SK-N-SH (cell line): ENCODE data around the gene NUFIP1. TPM values are rescaled to one million over a fixed set of nuclear protein-coding genes. Genes with fewer than 3 reads are reported as not detected.
A peak's percentile ranks its signal among the peaks of the same experiment; 100 is the strongest.

ENCODE experiments used
- CTCF ChIA-PET: fragments of 300-600, 350-600 bp; formaldehyde crosslinking; extraction: SDS; loops from one replicate; lab custom pipeline; 2021; lab: Yijun Ruan, JAX
- POLR2A ChIA-PET: fragments of 350-600 bp; sonication (Branson Sonifier 250); formaldehyde crosslinking; extraction: SDS; loops from one replicate; lab custom pipeline; 2020; ENCODE audit warnings: antibody characterized with exemption, inconsistent platforms; lab: Yijun Ruan, JAX
- DNase-seq: peaks from one replicate; pipeline ENCODE4 v3.0.0; 2012
- H2AFZ ChIP-seq: fragments of 200-600 bp; sonication (generic); 2 replicates; pipeline ENCODE4 v1.8.1; 2016; ENCODE audit warnings: antibody characterized with exemption, mild to moderate bottlenecking, low read depth
- H3F3A ChIP-seq: fragments of 200-600 bp; sonication (generic); replicated peaks from 2 replicates; pipeline ENCODE3; 2016; ENCODE audit warnings: antibody characterized with exemption, mild to moderate bottlenecking; ENCODE audit not compliant: insufficient read depth
- H3K27ac ChIP-seq, 2 experiments: fragments of 200-500 bp in 1 of 2; fragments of 200-600 bp in 1 of 2; sonication (Bioruptor generic) in 1 of 2; sonication (generic), shearing (Covaris generic) in 1 of 2; 2 replicates each; pipeline versions ENCODE4 v1.5.1 to v1.6.1; 2014 to 2016; ENCODE audit warnings: low read depth in 2 of 2, inconsistent platforms in 1 of 2, low read length in 1 of 2, mild to moderate bottlenecking in 1 of 2, mixed read lengths in 1 of 2
- H3K27me3 ChIP-seq: fragments of 200-600 bp; sonication (generic), shearing (Covaris generic); 2 replicates; pipeline ENCODE4 v1.6.1; 2016; ENCODE audit warnings: mixed run types; ENCODE audit not compliant: insufficient read depth
- H3K36me3 ChIP-seq, 2 experiments: fragments of 200-500 bp in 1 of 2; fragments of 200-600 bp in 1 of 2; sonication (Bioruptor generic) in 1 of 2; sonication (generic) in 1 of 2; replicated peaks in 1 of 2; 2 replicates each; pipeline versions ENCODE3 to v1.5.1; 2014 to 2016; ENCODE audit warnings: low read length in 1 of 2, mild to moderate bottlenecking in 1 of 2; ENCODE audit not compliant: insufficient read depth in 2 of 2, control insufficient read depth in 1 of 2
- H3K4me1 ChIP-seq, 2 experiments: fragments of 200-500 bp in 1 of 2; fragments of 200-600 bp in 1 of 2; sonication (Bioruptor generic) in 1 of 2; sonication (generic), shearing (Covaris generic) in 1 of 2; 2 replicates each; pipeline versions ENCODE4 v1.5.1 to v1.6.1; 2014 to 2016; ENCODE audit warnings: low read depth in 1 of 2, low read length in 1 of 2, mixed run types in 1 of 2; ENCODE audit not compliant: insufficient read depth in 2 of 2, control insufficient read depth in 1 of 2
- H3K4me2 ChIP-seq: fragments of 200-600 bp; sonication (generic), shearing (Covaris generic); 2 replicates; pipeline ENCODE4 v1.6.1; 2017; ENCODE audit warnings: mixed run types
- H3K4me3 ChIP-seq, 2 experiments: fragments of 200-500 bp in 1 of 2; fragments of 200-600 bp in 1 of 2; sonication (Bioruptor generic) in 1 of 2; sonication (generic), shearing (Covaris generic) in 1 of 2; 2 replicates each; pipeline versions ENCODE4 v1.5.1 to v1.8.1; 2014 to 2016; ENCODE audit warnings: low read depth in 2 of 2, inconsistent platforms in 1 of 2, low read length in 1 of 2, mild to moderate bottlenecking in 1 of 2, mixed read lengths in 1 of 2, moderate library complexity in 1 of 2
- H3K79me2 ChIP-seq: fragments of 200-600 bp; sonication (generic); 2 replicates; pipeline ENCODE4 v1.8.1; 2017; ENCODE audit warnings: mild to moderate bottlenecking; ENCODE audit not compliant: insufficient read depth
- H3K9ac ChIP-seq: fragments of 200-600 bp; sonication (generic); 2 replicates; pipeline ENCODE4 v1.6.1; 2017; ENCODE audit warnings: mixed run types
- H3K9me2 ChIP-seq: fragments of 200-600 bp; sonication (generic); 2 replicates; pipeline ENCODE4 v1.6.1; 2017; ENCODE audit warnings: mixed run types
- H3K9me3 ChIP-seq: fragments of 200-600 bp; sonication (generic); 2 replicates; pipeline ENCODE4 v1.6.1; 2017; ENCODE audit warnings: mixed run types, mild to moderate bottlenecking, moderate library complexity
- H4K20me1 ChIP-seq: fragments of 200-600 bp; sonication (generic); 2 replicates; pipeline ENCODE4 v1.6.1; 2017; ENCODE audit warnings: mild to moderate bottlenecking, mixed run types; ENCODE audit not compliant: insufficient read depth
- ELF1 ChIP-seq: IDR thresholded peaks from 2 replicates; pipeline ENCODE4 v1.4.0; 2012
- EP300 ChIP-seq, 2 experiments: IDR thresholded peaks; 2 replicates each; pipeline versions ENCODE4 v1.4.0 to v1.6.1; 2012; ENCODE audit warnings: borderline replicate concordance in 1 of 2, low read depth in 1 of 2, low read length in 1 of 2
- EZH2phosphoT487 ChIP-seq: fragments of 200-600 bp; sonication (generic); IDR thresholded peaks from 2 replicates; pipeline ENCODE4 v1.6.1; 2017; ENCODE audit warnings: low read depth, mixed run types, mild to moderate bottlenecking, antibody characterized with exemption, moderate library complexity, borderline replicate concordance
- GABPA ChIP-seq: IDR thresholded peaks from 2 replicates; pipeline ENCODE4 v1.4.0; 2012; ENCODE audit warnings: low read depth, mild to moderate bottlenecking
- IRF3 ChIP-seq: fragments of 150-350 bp; IDR thresholded peaks from 2 replicates; pipeline ENCODE4 v1.6.1; 2016; ENCODE audit warnings: mild to moderate bottlenecking, low read depth, low read length
- NFIC ChIP-seq: IDR thresholded peaks from 2 replicates; pipeline ENCODE4 v1.4.0; 2012; ENCODE audit warnings: borderline replicate concordance
- NRF1 ChIP-seq: IDR thresholded peaks from 2 replicates; pipeline ENCODE4 v1.6.1; 2012; ENCODE audit warnings: low read depth, mild to moderate bottlenecking, low read length
- RCOR1 ChIP-seq: fragments of 150-350 bp; IDR thresholded peaks from 2 replicates; pipeline ENCODE4 v1.6.1; 2017; ENCODE audit warnings: antibody characterized with exemption, low read length
- REST ChIP-seq: IDR thresholded peaks from 2 replicates; pipeline ENCODE4 v1.6.1; 2012; ENCODE audit warnings: mild to moderate bottlenecking, low read depth, low read length, moderate library complexity
- RFX5 ChIP-seq: IDR thresholded peaks from 2 replicates; pipeline ENCODE4 v1.6.1; 2012; ENCODE audit warnings: mild to moderate bottlenecking, improper control_type of control experiment, low read length
- SMC3 ChIP-seq: IDR thresholded peaks from 2 replicates; pipeline ENCODE4 v1.6.1; 2012; ENCODE audit warnings: low read depth, low read length, improper control_type of control experiment
- TAF1 ChIP-seq: IDR thresholded peaks from 2 replicates; pipeline ENCODE4 v1.6.1; 2012; ENCODE audit warnings: low read depth, mild to moderate bottlenecking, low read length, moderate library complexity, borderline replicate concordance
- TCF12 ChIP-seq: IDR thresholded peaks from 2 replicates; pipeline ENCODE4 v1.4.0; 2012
- WGBS: methylation state at CpG from one replicate; pipeline ENCODE4 v1.1.6; 2017; ENCODE audit warnings: low lambda C conversion rate; 5-methylcytosine and 5-hydroxymethylcytosine counted together
- polyA plus RNA-seq, 3 experiments: library from polyadenylated mRNA; depleted of rRNA; stranded (reverse); fragments of >200 nt; gene quantifications; 2 replicates each; pipeline ENCODE4 v1.2.3, GENCODE V29; 2012
- TF ChIP-seq, protein P1 (sequence below): IDR thresholded peaks from 2 replicates; pipeline ENCODE4 v1.4.0; 2012; ENCODE audit warnings: low read depth
- TF ChIP-seq, protein P2 (sequence below): IDR thresholded peaks from 2 replicates; pipeline ENCODE4 v1.4.0; 2012; ENCODE audit warnings: low read depth, borderline replicate concordance
- TF ChIP-seq, protein P3 (sequence below): IDR thresholded peaks from 2 replicates; pipeline ENCODE4; 2012

Gene NUFIP1
- polyA plus RNA-seq, 1 of the 3 experiments (the other 2 are of a cell fraction), result 1.9 TPM

- Histone ChIP-seq H3K79me2 (no peaks in the 10 kb centered on the region), H3F3A (peaks cover 3% of the 10 kb centered on the region), H3K36me3 (no peaks in the 10 kb centered on the region), H3K9me3 (no peaks in the 10 kb centered on the region), H4K20me1 (no peaks in the 10 kb centered on the region), H3K9me2 (no peaks in the 10 kb centered on the region), H3K27ac (peak overlapping the region in 1 of 2 experiments; percentile 89; a peak in 1 of 4 replicates), H3K4me1 (peaks cover 14 to 40% of the 10 kb centered on the region in 2 experiments; a peak in 3 of 4 replicates), H3K4me2 (no peak overlapping the region), H3K9ac (0 out of 2 replicates have a peak overlapping the region, but pooled peaks have one; percentile 54), H3K27me3 (no peaks in the 10 kb centered on the region), H2AFZ (peak overlapping the region; percentile 33; the same call in 1 of the 2 replicates), H3K4me3 (no peak overlapping the region)
- no peak for TF ChIP-seq TCF12
- no peak for TF ChIP-seq RFX5
- no peak for TF ChIP-seq TAF1
- CTCF ChIA-PET, result no interaction called here
- 64% methylated on average over 2 of the region's 4 CpGs for WGBS
- no peak for DNase-seq
- POLR2A ChIA-PET, result no interaction called here
Observed at GRCh38 chr13:44903574-44903985, 85.7 kb downstream of the NUFIP1 start.

DNA sequence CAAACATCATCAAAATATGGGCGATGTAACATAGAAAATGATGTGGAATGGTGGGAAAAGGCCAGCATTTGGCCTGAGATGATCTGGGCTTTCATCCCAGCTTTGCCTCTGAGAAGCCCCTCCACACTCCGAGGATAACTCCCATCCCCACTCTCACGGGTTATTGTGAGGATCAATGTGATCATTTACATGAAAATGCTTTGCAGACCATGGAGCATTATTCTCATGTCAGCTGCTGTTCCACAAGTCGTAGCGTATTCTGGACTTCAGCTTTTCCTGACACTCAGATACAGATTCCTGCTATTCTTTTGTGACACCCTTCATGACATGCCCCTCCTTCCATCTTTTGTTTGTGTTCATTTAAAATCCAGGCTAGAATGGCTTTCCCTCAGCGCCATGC, 86.5 kb downstream of the NUFIP1 start:
- Histone ChIP-seq H3K27ac (no peak overlapping the region), H3K4me2 (no peak overlapping the region), H3K9ac (no peak overlapping the region), H3K9me2 (no peaks in the 10 kb centered on the region), H3K4me1 (peaks cover 14 to 40% of the 10 kb centered on the region in 2 experiments; a peak in 3 of 4 replicates), H3F3A (peaks cover 3% of the 10 kb centered on the region), H3K9me3 (no peaks in the 10 kb centered on the region), H3K79me2 (no peaks in the 10 kb centered on the region), H3K4me3 (no peak overlapping the region), H3K27me3 (no peaks in the 10 kb centered on the region), H3K36me3 (no peaks in the 10 kb centered on the region), H2AFZ (no peak overlapping the region), H4K20me1 (no peaks in the 10 kb centered on the region)
- ChIA-PET POLR2A (no interaction called here), CTCF (no interaction called here)
- TF ChIP-seq TCF12 (no peak), EZH2phosphoT487 (no peak), EP300 (IDR thresholded peaks at IDR 0.05; ENCODE audit: borderline replicate concordance in 1 of 2, low read depth in 1 of 2, low read length in 1 of 2) (no peak), ELF1 (no peak), GABPA (no peak), IRF3 (no peak), RCOR1 (no peak), REST (no peak), NRF1 (no peak), SMC3 (no peak), NFIC (no peak)
- TF ChIP-seq, protein P1, sequence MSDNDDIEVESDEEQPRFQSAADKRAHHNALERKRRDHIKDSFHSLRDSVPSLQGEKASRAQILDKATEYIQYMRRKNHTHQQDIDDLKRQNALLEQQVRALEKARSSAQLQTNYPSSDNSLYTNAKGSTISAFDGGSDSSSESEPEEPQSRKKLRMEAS, result no peak
- TF ChIP-seq, protein P2, sequence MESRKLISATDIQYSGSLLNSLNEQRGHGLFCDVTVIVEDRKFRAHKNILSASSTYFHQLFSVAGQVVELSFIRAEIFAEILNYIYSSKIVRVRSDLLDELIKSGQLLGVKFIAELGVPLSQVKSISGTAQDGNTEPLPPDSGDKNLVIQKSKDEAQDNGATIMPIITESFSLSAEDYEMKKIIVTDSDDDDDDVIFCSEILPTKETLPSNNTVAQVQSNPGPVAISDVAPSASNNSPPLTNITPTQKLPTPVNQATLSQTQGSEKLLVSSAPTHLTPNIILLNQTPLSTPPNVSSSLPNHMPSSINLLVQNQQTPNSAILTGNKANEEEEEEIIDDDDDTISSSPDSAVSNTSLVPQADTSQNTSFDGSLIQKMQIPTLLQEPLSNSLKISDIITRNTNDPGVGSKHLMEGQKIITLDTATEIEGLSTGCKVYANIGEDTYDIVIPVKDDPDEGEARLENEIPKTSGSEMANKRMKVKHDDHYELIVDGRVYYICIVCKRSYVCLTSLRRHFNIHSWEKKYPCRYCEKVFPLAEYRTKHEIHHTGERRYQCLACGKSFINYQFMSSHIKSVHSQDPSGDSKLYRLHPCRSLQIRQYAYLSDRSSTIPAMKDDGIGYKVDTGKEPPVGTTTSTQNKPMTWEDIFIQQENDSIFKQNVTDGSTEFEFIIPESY, result no peak
- TF ChIP-seq, protein P3, sequence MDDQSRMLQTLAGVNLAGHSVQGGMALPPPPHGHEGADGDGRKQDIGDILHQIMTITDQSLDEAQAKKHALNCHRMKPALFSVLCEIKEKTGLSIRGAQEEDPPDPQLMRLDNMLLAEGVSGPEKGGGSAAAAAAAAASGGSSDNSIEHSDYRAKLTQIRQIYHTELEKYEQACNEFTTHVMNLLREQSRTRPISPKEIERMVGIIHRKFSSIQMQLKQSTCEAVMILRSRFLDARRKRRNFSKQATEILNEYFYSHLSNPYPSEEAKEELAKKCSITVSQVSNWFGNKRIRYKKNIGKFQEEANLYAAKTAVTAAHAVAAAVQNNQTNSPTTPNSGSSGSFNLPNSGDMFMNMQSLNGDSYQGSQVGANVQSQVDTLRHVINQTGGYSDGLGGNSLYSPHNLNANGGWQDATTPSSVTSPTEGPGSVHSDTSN, result no peak
- WGBS, result 88% methylated on average over 6 of the region's 6 CpGs
- DNase-seq, result no peak
